Measurements from ENCODE around the gene EIF2B1. TPM values are rescaled to one million over a fixed set of nuclear protein-coding genes. Genes with fewer than 3 reads are reported as not detected.

EIF2B1 gene
- total RNA-seq = 100 to 1,000 TPM; 102 to 155 (median 109) TPM
- 10 to 100 TPM; 23.1 to 33.2 (median 25.2) TPM for polyA plus RNA-seq

- Histone ChIP-seq H3K9me3 (no peaks in the 10 kb centered on the region), H3K27me3 (no peaks in the 10 kb centered on the region), H3K36me3 (peaks cover 15 to 34% (median 24%) of the 10 kb centered on the region in 4 donors), H3K4me1 (peaks cover 0 to 23% (median 14%) of the 10 kb centered on the region in 4 donors), H3K27ac (peak within 1 kb of the TSS; percentile 81 to 92 (median 84)), H3K4me3 (peak within 1 kb of the TSS; percentile 77 to 91 (median 84))
- intact Hi-C loops (cut with DNase I) = loop anchor here (5.0 to 10.0 kb wide), 2 partner anchors 51 to 879 kb away; partner anchors contain the start of genes DENR and TMED2
- TF ChIP-seq CTCF (IDR thresholded peaks at IDR 0.05) = no peak
- peak in 1 of 4 donors; percentile 43 for TF ChIP-seq EP300 (IDR thresholded peaks at IDR 0.05)
- peak; percentile 78 to 93 (median 92) for TF ChIP-seq POLR2AphosphoS5 (IDR thresholded peaks at IDR 0.05)
- TF ChIP-seq POLR2A (IDR thresholded peaks at IDR 0.05) = peak; percentile 58 to 59
- peak; percentile 98 for DNase-seq
- WGBS, 2 donors = 0% methylated on average over 52 of the region's 52 CpGs
These were observed at the start of gene EIF2B1, which contains the start of gene GTF2H3 for GRCh38 chr12:123633379-123634141. EIF2B1 (minus strand) TSS chr12:123633686; CDS start chr12:123633557, 129 bp downstream. GTF2H3 (plus strand) TSS chr12:123633829; CDS start chr12:123633860, 31 bp downstream.

- Histone ChIP-seq H3K36me3 (peaks cover 0 to 79% (median 6%) of the 10 kb centered on the region in 4 donors), H3K4me3 (no peak overlapping the region), H3K9me3 (no peaks in the 10 kb centered on the region), H3K4me1 (no peaks in the 10 kb centered on the region), H3K27ac (no peak overlapping the region), H3K27me3 (no peaks in the 10 kb centered on the region)
- TF ChIP-seq POLR2A (IDR thresholded peaks at IDR 0.05) (no peak), CTCF (IDR thresholded peaks at IDR 0.05) (no peak), EP300 (IDR thresholded peaks at IDR 0.05) (no peak), POLR2AphosphoS5 (IDR thresholded peaks at IDR 0.05) (no peak)
- DNase-seq = no peak
- intact Hi-C loops (cut with DNase I) = no loop called here
- 86 to 95% methylated on average over 2 of the region's 2 CpGs for WGBS, 2 donors
These were observed 48.1 kb upstream of the EIF2B1 start for GRCh38 chr12:123681605-123682004.

- intact Hi-C loops (cut with DNase I) = no loop called here
- Histone ChIP-seq H3K27me3 (no peaks in the 10 kb centered on the region), H3K27ac (no peak overlapping the region), H3K4me3 (no peak overlapping the region), H3K36me3 (peaks cover 0 to 82% (median 15%) of the 10 kb centered on the region in 4 donors), H3K9me3 (no peaks in the 10 kb centered on the region), H3K4me1 (no peaks in the 10 kb centered on the region)
- no peak for DNase-seq
- 97 to 98% methylated on average over 10 of the region's 10 CpGs for WGBS, 2 donors
- TF ChIP-seq POLR2AphosphoS5 (IDR thresholded peaks at IDR 0.05) (no peak), CTCF (IDR thresholded peaks at IDR 0.05) (no peak), EP300 (IDR thresholded peaks at IDR 0.05) (no peak), POLR2A (IDR thresholded peaks at IDR 0.05) (no peak)
These were observed 45.5 kb upstream of the EIF2B1 start for GRCh38 chr12:123678981-123679380.

GRCh38 chr12:123676616-123677320 is 43.3 kb upstream of the EIF2B1 start:
- peaks cover 0 to 72% (median 15%) of the 10 kb centered on the region in 4 donors for H3K36me3 ChIP-seq
- no peak overlapping the region for H3K27ac ChIP-seq
- H3K9me3 ChIP-seq = no peaks in the 10 kb centered on the region
- no peaks in the 10 kb centered on the region for H3K27me3 ChIP-seq
- H3K4me1 ChIP-seq = peaks cover 0 to 12% (median 5%) of the 10 kb centered on the region in 4 donors
- intact Hi-C loops (cut with DNase I) = no loop called here
- no peak overlapping the region for H3K4me3 ChIP-seq
- WGBS, 2 donors = 94 to 95% methylated on average over 9 of the region's 9 CpGs
- no peak for DNase-seq
- no peak for TF ChIP-seq POLR2A (IDR thresholded peaks at IDR 0.05)
- no peak for TF ChIP-seq CTCF (IDR thresholded peaks at IDR 0.05)
- TF ChIP-seq POLR2AphosphoS5 (IDR thresholded peaks at IDR 0.05) = no peak
- no peak for TF ChIP-seq EP300 (IDR thresholded peaks at IDR 0.05)

All from sigmoid colon (tissue), 7 donors.